A204.1 (cell line): Measurements from ENCODE around the gene DNAJB1.
"Not testable (repeated sequence)": the region's sequence is repeated elsewhere in the genome, so short reads cannot be mapped to it uniquely, and the experiment has no call there.

ENCODE experiments used
- FAIRE-seq: peaks from 2 replicates; lab custom pipeline; 2012; peaks lifted over from hg19 to GRCh38; lab: Jason Lieb, UNC

Gene DNAJB1

GRCh38 chr19:14517840-14518505, at the start of gene DNAJB1:
TSS of gene DNAJB1 (minus strand) at chr19:14518397. CDS start at chr19:14518349, 48 bp downstream.
- FAIRE-seq: no peak

DNA sequence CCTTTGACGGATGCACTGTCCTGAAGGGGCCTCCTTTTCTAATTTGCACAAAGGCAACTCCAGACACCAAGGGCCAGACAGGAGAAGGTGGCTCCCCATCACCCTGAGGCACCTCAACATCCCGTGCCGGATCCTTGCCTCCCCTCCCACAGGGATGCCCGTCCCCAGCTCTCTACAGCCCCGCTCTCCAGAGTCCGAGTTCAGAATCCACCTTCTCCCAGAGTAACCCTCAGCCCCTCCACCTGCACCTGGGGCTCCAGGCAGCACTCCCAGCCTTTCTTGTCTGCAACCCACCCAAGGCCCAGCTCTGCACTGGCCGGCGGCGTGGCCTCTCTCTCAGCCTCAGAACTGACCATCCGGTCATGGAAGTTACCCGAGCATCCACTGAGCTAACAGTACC, 48.9 kb upstream of the DNAJB1 start:
- FAIRE-seq: no peak

GRCh38 chr19:14566712-14567077, 48.5 kb upstream of the DNAJB1 start:
- FAIRE-seq: no peak

DNA sequence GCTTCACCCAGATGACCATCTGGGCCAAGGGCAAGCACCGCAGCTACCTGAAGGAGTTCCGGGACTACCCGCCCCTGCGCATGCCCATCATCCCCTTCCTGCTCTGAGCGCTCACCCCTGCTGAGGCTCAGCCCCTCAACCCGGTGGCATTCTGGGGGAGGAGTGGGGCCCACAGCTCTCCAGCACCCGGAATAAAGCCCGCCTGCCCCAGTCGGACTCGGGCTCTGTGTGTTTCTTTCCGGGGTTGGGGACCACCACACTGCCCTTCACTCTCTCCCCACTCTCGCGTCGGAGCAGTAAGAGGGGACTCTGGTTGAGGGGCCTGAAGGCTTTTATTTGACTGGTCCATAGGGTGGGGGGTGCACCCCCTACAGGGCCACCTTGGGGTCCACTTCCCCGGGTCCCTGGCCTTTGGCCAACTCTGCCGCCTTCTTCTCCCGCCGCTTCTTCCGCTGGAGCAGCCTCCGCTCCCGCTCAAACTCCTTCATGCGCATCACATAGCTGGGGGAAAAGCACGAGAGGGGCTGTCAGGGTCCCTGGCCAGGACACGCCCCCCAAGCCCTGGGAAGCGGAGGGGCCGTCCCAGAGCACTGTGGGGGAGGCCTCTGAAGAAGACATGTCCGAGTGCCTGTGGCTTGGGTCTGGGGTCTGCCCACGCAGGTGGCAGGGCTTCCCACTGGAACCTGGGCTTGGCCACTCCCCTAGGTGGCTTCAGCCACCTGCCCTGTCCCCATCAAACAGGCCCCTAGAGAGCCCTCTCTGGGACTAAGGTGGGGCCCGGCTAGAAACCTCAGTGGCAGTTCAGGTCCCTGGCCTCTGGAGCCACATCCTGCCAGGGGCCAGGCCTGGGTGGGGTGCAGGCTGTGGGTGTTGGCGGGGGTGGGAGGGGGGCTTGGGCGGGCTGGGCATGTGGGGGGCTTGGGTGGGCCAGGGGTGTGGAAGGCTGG, 47.8 kb upstream of the DNAJB1 start:
- no peak for FAIRE-seq

GRCh38 chr19:14565298-14565679, 47.1 kb upstream of the DNAJB1 start:
- no peak for FAIRE-seq

- FAIRE-seq: not testable (repeated sequence)
Measured at GRCh38 chr19:14564652-14565297, 46.6 kb upstream of the DNAJB1 start.

DNA sequence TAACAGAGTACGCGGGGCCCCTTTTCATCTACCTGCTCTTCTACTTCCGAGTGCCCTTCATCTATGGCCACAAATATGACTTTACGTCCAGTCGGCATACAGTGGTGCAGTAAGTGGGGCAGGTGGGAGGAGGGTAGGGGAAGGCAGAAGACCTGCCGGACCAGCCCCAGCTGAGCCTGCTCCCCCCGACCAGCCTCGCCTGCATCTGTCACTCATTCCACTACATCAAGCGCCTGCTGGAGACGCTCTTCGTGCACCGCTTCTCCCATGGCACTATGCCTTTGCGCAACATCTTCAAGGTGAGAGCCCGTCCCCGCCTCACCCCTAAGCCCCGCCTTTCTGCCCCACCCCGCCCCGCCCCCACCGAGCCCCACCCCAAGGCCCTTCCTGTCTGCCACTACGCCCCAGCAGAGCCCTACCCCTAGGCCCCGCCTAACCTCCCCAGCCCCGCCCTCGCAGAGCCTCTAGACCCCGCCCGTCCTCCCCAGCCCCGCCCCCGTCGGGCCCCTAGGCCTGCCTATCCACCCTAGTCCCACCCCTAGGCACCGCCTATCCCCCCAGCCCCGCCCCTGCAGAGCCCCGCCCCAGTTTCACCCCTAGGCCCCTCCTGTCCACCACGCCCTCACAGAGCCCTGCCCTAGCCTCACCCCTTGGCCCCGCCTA, 45.9 kb upstream of the DNAJB1 start:
- no peak for FAIRE-seq

DNA sequence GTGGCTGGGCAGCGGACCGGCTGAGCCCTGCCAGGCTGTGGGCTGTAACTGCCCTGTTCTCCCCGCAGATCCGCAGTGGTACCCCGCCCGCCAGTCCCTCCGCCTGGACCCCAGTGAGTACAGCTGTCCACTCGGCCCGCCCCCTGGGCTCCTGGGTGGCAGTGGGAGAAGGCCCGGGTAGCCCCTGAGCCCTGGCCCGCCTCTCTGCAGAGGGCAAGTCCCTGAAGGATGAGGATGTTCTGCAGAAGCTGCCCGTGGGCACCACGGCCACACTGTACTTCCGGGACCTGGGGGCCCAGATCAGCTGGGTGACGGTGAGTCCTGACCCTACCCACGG, 45.4 kb upstream of the DNAJB1 start:
- FAIRE-seq: no peak

DNA sequence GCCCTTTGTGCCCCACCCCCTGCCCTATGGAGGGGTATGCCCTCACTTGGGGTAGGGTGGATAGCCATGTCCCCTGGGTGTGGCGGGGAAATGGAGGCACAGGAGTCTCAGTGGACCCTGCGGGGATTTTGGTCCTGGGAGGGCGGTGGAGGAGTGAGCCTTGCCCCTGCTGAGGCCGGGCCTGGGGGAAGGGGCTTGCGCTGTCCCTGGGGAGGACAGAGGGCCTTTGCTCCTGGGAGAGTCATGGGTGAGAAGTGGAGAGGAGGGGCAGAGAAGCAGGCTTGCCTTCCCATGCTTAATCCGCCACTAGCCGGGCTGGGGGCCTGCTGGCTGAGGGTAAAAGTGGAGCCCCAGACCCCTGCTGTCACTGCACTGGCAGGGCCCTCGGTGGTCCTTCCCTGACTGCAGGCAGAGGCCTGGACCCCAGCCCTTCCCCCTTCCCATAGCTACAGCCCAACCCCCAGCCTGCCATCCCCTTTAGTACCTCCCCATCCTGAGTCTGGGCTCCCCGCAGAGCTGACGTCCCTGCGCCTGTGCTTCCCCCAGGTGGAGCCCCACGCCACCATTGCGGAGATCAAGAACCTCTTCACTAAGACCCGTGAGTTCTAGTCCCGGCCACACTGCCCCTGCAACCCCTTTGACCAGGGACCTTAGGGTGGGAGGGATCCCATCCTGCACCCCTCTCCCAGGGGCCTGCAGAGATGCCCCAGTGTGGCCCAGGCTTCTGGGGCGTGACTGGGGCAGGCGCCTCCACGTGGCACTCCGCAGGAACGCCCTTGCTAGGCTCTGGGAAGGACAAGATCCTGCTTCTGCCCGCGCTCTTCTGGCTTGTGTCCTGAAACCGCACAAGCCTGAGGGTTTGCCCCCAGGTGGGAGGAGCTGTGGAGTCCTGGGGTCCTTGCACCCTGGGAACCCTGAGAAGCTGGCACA, 44.7 kb upstream of the DNAJB1 start:
- no peak for FAIRE-seq

GRCh38 chr19:14561847-14562351, 43.7 kb upstream of the DNAJB1 start:
- no peak for FAIRE-seq

DNA sequence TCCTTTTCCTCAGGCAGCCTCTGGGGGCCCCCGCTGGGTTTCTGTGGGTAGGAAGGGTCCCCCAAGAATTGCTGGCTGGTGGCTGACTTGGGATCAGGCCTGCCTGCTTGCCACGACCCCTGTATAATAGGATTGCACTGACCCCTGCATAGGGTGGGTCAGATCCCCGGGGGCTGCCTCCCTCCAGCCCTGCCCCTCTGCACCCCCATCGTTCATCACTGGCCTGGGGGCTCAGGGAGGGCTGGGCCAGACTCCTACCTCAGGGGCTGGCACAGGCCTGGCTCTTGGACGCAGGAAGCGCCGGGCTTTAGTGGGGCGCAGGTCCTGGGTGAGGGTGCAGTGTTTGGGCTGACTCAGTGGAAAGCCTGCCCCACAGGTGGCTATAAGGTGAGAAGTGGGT, 43.1 kb upstream of the DNAJB1 start:
- no peak for FAIRE-seq

DNA sequence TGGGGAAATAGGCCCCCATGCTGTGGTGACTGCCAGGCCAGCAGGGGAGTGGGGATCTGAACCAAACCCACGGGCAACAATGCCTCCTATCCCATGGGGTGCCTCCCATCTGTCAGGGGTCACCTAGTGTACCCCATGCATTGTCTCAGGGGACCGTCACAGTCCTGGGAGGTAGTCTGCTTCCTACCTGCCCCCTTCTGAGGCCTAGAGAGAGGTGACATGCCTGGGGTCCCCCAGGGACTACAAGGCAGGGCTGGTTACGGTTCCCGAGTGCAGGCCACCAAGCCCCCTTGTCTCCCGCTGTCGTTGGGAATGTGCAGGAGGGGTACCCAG, 42.5 kb upstream of the DNAJB1 start:
- no peak for FAIRE-seq

- FAIRE-seq: no peak
Measured at GRCh38 chr19:14559916-14560775, 41.9 kb upstream of the DNAJB1 start.

- FAIRE-seq: no peak
Measured at GRCh38 chr19:14558370-14559066, 40.3 kb upstream of the DNAJB1 start.

DNA sequence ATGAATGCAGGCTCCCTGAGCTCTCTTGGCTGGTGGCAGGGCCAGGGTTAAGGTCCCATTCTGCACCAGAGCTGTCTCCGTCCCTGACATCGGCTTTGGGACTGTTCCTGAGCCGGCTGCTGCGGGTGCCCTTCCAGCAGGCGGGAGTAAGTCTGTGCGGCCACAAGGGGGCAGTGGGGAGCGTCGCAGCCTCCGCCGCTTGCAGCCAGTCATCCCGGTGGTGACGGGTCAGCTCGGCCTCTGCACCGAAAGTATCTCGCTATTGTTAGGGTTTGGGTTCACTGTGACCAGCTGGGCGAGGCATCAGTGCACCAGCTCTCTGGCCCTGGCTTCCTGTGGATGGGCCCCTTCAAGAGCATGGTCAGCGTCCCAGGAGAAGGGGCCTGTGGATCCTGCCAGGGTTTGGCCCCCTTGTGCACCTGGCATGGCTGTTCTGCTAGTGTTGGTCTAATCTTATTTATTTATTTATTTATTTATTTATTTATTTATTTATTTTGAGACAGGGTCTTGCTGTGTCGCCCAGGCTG, 38.5 kb upstream of the DNAJB1 start:
- no peak for FAIRE-seq

- no peak for FAIRE-seq
Measured at GRCh38 chr19:14555918-14556661, 37.9 kb upstream of the DNAJB1 start.

DNA sequence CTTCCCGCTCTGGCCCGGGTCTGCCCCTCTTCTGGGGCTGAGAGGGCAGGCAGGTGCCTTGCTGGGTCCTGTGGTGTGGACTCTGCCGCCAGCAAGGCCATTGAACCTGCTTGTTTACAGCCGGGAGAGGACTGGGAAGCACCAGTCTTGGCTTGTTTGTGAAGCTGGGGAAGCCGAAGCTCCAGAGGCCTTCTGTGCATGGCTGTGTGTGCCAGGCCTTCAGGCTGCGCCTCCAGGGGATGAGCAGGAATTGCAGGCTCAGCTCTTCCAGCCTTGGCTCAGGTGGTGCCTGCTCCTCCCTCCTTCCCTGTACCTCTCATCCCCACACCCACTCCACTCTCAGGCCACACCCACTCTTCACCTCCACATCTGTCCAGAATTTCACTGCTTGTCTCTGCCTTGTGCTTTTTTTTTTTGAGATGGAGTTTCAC, 36.2 kb upstream of the DNAJB1 start:
- FAIRE-seq: no peak

GRCh38 chr19:14553939-14554243, 35.7 kb upstream of the DNAJB1 start:
- no peak for FAIRE-seq
